Suprapubic skin (tissue), 4 donors: Measurements from ENCODE around the gene RPTOR. TPM values are rescaled to one million over a fixed set of nuclear protein-coding genes. Genes with fewer than 3 reads are reported as not detected.

Experiments used
- DNase-seq, 2 donors: peaks; one replicate each; pipeline ENCODE4 v3.0.0-alpha.2; 2019; ENCODE audit warnings: low spot score in 2 of 2
- H3K27ac ChIP-seq: fragments of 200-600 bp; sonication (generic); one replicate; pipeline ENCODE4 v1.5.1; 2019
- H3K27me3 ChIP-seq: fragments of 200-600 bp; sonication (generic); one replicate; pipeline ENCODE4 v1.5.1; 2019
- H3K36me3 ChIP-seq: fragments of 200-600 bp; sonication (generic); one replicate; pipeline ENCODE4 v1.5.1; 2019
- H3K4me1 ChIP-seq: fragments of 200-600 bp; sonication (generic); one replicate; pipeline ENCODE4 v1.5.1; 2019
- H3K4me3 ChIP-seq: fragments of 200-600 bp; sonication (generic); one replicate; pipeline ENCODE4 v1.5.1; 2019; ENCODE audit warnings: mild to moderate bottlenecking
- H3K9me3 ChIP-seq: fragments of 200-600 bp; sonication (generic); one replicate; pipeline ENCODE4 v1.5.1; 2019
- EP300 ChIP-seq: sonication (generic); formaldehyde crosslinking; IDR thresholded peaks from one replicate; pipeline ENCODE4 v1.6.1; 2017; ENCODE audit warnings: antibody characterized with exemption
- POLR2A ChIP-seq, 2 donors: fragments of 450-650 bp; IDR thresholded peaks; one replicate each; pipeline ENCODE4 v1.6.1; 2017; ENCODE audit warnings: antibody characterized with exemption in 2 of 2, mild to moderate bottlenecking in 2 of 2, moderate library complexity in 2 of 2
- POLR2AphosphoS5 ChIP-seq, 3 donors: sonication (generic); formaldehyde crosslinking; IDR thresholded peaks; one replicate each; pipeline ENCODE4 v1.6.1; 2017; ENCODE audit warnings: antibody characterized with exemption in 3 of 3
- WGBS: methylation state at CpG from one replicate; pipeline ENCODE4 v1.1.5; 2018; 5-methylcytosine and 5-hydroxymethylcytosine counted together
- total RNA-seq, 4 donors: library from RNA; depleted of rRNA; stranded (reverse); fragments of >200 nt; gene quantifications; one replicate each; pipeline ENCODE4 v1.1.0, GENCODE V29; 2016
- TF ChIP-seq, protein P1 (sequence below), 2 donors: fragments of 200-600 bp in 1 of 2; fragments of 450-650 bp in 1 of 2; sonication (generic) in 1 of 2; IDR thresholded peaks; one replicate each; pipeline ENCODE4 v1.5.1; 2016 to 2019; ENCODE audit warnings: antibody characterized with exemption in 2 of 2, mild to moderate bottlenecking in 1 of 2, moderate library complexity in 1 of 2

RPTOR gene
- total RNA-seq, 4 donors from 2014 or later: 45.8 to 84.6 (median 53.0) TPM

DNA sequence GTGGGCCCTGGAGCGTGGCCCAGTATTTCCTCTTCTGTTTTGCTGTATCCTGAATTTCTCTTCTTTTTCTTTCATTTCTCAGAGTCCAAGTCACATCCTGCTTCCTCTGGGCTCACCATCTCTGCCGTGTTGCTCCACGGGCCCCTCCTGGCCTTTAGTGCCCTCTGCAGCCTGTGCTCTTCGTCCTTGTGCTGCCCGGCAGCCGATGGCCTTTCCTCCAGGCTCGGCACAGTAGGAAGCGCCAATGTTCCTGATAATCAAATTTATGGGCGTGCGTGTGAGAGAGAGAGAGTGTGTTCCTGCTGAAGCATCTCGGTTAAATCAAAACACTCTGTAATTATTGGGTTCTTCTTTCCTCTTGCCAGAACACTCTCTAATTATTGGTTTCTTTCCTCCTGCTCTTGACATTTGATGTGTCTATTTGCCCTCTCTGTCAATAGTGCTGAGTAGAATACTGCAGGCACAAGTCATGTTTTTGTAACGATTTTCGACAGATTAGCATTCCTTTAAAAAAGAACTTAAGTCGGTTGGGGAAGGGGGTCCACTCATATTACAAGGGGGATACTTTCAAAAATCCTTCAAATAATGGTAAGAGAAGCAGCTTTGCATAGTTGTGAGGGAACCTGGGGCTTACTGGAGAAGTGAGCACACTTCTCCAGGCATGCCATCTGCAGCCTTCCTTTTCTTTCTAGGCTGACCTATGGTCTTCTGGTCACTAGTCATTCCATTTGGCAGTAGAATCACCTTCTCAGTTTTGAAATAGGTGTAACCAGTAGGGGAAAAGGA lies 126.6 kb downstream of the RPTOR start:
- Histone ChIP-seq H3K27me3 (no peaks in the 10 kb centered on the region), H3K4me1 (peaks cover 4% of the 10 kb centered on the region), H3K36me3 (no peaks in the 10 kb centered on the region), H3K4me3 (no peak overlapping the region), H3K9me3 (no peaks in the 10 kb centered on the region), H3K27ac (no peak overlapping the region)
- no peak for DNase-seq
- 70% methylated on average over 14 of the region's 14 CpGs for WGBS
- TF ChIP-seq, protein P1, sequence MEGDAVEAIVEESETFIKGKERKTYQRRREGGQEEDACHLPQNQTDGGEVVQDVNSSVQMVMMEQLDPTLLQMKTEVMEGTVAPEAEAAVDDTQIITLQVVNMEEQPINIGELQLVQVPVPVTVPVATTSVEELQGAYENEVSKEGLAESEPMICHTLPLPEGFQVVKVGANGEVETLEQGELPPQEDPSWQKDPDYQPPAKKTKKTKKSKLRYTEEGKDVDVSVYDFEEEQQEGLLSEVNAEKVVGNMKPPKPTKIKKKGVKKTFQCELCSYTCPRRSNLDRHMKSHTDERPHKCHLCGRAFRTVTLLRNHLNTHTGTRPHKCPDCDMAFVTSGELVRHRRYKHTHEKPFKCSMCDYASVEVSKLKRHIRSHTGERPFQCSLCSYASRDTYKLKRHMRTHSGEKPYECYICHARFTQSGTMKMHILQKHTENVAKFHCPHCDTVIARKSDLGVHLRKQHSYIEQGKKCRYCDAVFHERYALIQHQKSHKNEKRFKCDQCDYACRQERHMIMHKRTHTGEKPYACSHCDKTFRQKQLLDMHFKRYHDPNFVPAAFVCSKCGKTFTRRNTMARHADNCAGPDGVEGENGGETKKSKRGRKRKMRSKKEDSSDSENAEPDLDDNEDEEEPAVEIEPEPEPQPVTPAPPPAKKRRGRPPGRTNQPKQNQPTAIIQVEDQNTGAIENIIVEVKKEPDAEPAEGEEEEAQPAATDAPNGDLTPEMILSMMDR (IDR thresholded peaks at IDR 0.05): no peak
- TF ChIP-seq EP300 (no peak), POLR2AphosphoS5 (IDR thresholded peaks at IDR 0.05) (no peak)

- Histone ChIP-seq H3K27me3 (no peaks in the 10 kb centered on the region), H3K4me1 (peaks cover 4% of the 10 kb centered on the region), H3K27ac (no peak overlapping the region), H3K36me3 (no peaks in the 10 kb centered on the region), H3K4me3 (no peak overlapping the region), H3K9me3 (no peaks in the 10 kb centered on the region)
- DNase-seq: no peak
- no peak for TF ChIP-seq POLR2AphosphoS5 (IDR thresholded peaks at IDR 0.05)
- TF ChIP-seq EP300: no peak
- TF ChIP-seq POLR2A (IDR thresholded peaks at IDR 0.05): no peak
- TF ChIP-seq, protein P1 (IDR thresholded peaks at IDR 0.05): no peak
- WGBS: 81% methylated on average over 5 of the region's 5 CpGs
Measured at GRCh38 chr17:80671825-80672110, 127.1 kb downstream of the RPTOR start.

GRCh38 chr17:80673152-80673920 lies 128.7 kb downstream of the RPTOR start:
- no peak for TF ChIP-seq POLR2A (IDR thresholded peaks at IDR 0.05)
- TF ChIP-seq, protein P1 (IDR thresholded peaks at IDR 0.05): no peak
- no peak for TF ChIP-seq POLR2AphosphoS5 (IDR thresholded peaks at IDR 0.05)
- TF ChIP-seq EP300: no peak
- no peak for DNase-seq
- WGBS: 65% methylated on average over 14 of the region's 14 CpGs
- Histone ChIP-seq H3K4me3 (no peak overlapping the region), H3K27ac (no peak overlapping the region), H3K27me3 (no peaks in the 10 kb centered on the region), H3K4me1 (peaks cover 4% of the 10 kb centered on the region), H3K9me3 (no peaks in the 10 kb centered on the region), H3K36me3 (no peaks in the 10 kb centered on the region)

DNA sequence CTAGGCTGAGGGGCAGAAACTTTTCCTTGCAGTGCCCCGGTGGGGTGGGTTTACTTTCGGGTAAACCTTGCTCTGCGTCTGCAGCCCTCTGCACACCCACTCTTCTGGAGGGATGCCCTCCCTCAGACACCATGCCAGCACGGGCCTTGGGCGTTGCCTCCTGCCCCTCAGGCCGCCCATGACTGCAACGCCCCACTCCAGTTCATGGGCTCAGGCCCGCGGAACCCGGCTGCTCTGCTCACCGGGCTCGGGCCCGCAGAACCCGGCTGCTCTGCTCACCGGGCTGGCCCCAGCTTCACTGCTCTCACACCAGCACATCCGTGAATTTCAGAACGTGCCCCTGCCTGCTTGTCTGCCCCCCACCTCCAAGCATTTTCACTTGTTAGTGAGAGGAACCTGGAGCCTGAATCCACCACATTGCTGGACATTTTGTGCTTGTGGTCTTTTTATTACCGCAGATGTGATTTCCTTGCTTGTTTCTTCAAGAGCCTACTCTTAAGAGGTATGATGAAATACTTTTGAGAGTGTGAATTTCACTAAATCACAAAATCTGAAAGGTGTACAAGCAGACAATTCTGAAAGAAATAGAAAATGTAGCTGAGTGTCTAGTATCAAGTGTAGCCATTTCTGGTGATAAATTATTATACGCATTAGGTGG lies 130.9 kb downstream of the RPTOR start:
- TF ChIP-seq POLR2AphosphoS5 (IDR thresholded peaks at IDR 0.05) (no peak), POLR2A (IDR thresholded peaks at IDR 0.05) (no peak), EP300 (no peak)
- TF ChIP-seq, protein P1 (IDR thresholded peaks at IDR 0.05): no peak
- WGBS: 64% methylated on average over 19 of the region's 19 CpGs
- Histone ChIP-seq H3K36me3 (no peaks in the 10 kb centered on the region), H3K9me3 (no peaks in the 10 kb centered on the region), H3K27ac (no peak overlapping the region), H3K4me1 (peaks cover 4% of the 10 kb centered on the region), H3K4me3 (no peak overlapping the region), H3K27me3 (no peaks in the 10 kb centered on the region)
- DNase-seq: no peak

GRCh38 chr17:80676096-80676466 lies 131.4 kb downstream of the RPTOR start:
- Histone ChIP-seq H3K27me3 (no peaks in the 10 kb centered on the region), H3K4me1 (peaks cover 4% of the 10 kb centered on the region), H3K27ac (no peak overlapping the region), H3K36me3 (no peaks in the 10 kb centered on the region), H3K4me3 (no peak overlapping the region), H3K9me3 (no peaks in the 10 kb centered on the region)
- WGBS: 95% methylated on average over 7 of the region's 7 CpGs
- DNase-seq: no peak
- no peak for TF ChIP-seq POLR2AphosphoS5 (IDR thresholded peaks at IDR 0.05)
- TF ChIP-seq, protein P1 (IDR thresholded peaks at IDR 0.05): no peak
- no peak for TF ChIP-seq POLR2A (IDR thresholded peaks at IDR 0.05)
- no peak for TF ChIP-seq EP300
